ENCODE results near the gene PDGFA. TPM values are rescaled to one million over a fixed set of nuclear protein-coding genes. Genes with fewer than 3 reads are reported as not detected.
A peak's percentile ranks its signal among the peaks of the same experiment; 100 is the strongest.

The PDGFA gene
- total RNA-seq, 1 experiment from 2014 or later = 18.4 TPM

DNA sequence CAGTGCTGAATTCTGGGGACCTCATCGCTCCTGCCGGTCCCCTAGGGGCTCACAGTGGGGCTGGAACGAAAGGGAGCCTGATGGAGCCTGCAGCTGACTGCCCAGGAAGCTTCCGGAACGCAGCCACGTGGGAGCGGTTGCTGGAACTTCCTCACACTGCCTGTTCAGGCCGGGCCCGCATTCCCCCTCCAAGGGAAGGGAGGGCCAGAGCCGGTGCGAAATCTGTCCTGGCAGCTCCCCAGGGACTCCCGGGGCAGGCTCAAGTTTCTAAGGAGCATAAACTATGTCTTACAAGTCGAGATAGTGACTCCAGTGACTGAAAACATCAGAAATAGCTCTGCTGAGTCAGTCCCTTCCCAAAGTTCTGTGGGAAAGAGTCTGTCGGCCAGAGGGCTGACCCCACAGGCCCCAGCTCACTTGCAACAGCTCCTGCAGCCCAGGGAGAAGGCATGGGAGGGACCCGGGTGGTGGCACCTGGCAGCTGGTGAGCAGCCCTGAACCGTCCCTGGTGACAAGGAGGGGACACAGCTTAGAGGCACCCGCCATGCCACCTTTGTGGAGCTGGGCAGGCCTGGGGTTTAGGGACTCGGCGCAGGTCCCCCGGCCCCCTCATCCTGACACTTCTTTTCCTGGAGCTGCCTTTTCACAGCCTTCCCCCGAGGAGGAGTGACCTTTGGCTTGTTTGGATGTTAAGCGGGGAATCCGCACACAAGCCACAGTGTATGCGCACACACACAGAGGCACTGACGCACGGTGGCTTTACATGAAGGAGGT is 47.6 kb downstream of the PDGFA start:
- H3K27me3 ChIP-seq (ENCODE audit: low read length) = no peaks in the 10 kb centered on the region
- DNase-seq (peak; percentile 4), ATAC-seq (peak; percentile 24; the same call in 1 of the 2 replicates)
- no peaks in the 10 kb centered on the region for H3K9me3 ChIP-seq (ENCODE audit: low read length)
- CTCF ChIA-PET = interaction anchor here (0.5 kb wide), 1 partner anchor 1028 kb away, joined by 4 read pairs; no protein-coding TSS in a partner anchor
- H3K27ac ChIP-seq (ENCODE audit: low read length) = no peak overlapping the region
- no peaks in the 10 kb centered on the region for H4K20me1 ChIP-seq (ENCODE audit: low read length)
- no peaks in the 10 kb centered on the region for H3K4me1 ChIP-seq (ENCODE audit: insufficient read depth, low read length)
- POLR2A ChIA-PET (ENCODE audit: unreplicated experiment) = no interaction called here
- intact Hi-C loops (cut with micrococcal nuclease) = no loop called here
- no peaks in the 10 kb centered on the region for H3K9me2 ChIP-seq (replicated peaks; ENCODE audit: low read length)
- BruUV-seq (replicated peaks) = no TSS peak
- no peaks in the 10 kb centered on the region for H3F3A ChIP-seq (ENCODE audit: low read length, unreplicated experiment)
- H3K9ac ChIP-seq (ENCODE audit: low read length) = no peak overlapping the region
- no peaks in the 10 kb centered on the region for H3K79me2 ChIP-seq (ENCODE audit: low read length)
- H3K4me3 ChIP-seq (ENCODE audit: low read length) = no peak overlapping the region
- H3K4me2 ChIP-seq (ENCODE audit: low read length) = no peak overlapping the region
- H3K36me3 ChIP-seq (ENCODE audit: low read depth, low read length) = no peaks in the 10 kb centered on the region
- TF ChIP-seq, protein P1, sequence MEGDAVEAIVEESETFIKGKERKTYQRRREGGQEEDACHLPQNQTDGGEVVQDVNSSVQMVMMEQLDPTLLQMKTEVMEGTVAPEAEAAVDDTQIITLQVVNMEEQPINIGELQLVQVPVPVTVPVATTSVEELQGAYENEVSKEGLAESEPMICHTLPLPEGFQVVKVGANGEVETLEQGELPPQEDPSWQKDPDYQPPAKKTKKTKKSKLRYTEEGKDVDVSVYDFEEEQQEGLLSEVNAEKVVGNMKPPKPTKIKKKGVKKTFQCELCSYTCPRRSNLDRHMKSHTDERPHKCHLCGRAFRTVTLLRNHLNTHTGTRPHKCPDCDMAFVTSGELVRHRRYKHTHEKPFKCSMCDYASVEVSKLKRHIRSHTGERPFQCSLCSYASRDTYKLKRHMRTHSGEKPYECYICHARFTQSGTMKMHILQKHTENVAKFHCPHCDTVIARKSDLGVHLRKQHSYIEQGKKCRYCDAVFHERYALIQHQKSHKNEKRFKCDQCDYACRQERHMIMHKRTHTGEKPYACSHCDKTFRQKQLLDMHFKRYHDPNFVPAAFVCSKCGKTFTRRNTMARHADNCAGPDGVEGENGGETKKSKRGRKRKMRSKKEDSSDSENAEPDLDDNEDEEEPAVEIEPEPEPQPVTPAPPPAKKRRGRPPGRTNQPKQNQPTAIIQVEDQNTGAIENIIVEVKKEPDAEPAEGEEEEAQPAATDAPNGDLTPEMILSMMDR (conservative IDR thresholded peaks at IDR 0.05; ENCODE audit: low read depth, low read length) = no peak
- no peak for TF ChIP-seq EZH2 (IDR thresholded peaks at IDR 0.05; ENCODE audit: low read length, unreplicated experiment)
- TF ChIP-seq EZH2phosphoT487 (IDR thresholded peaks at IDR 0.05; ENCODE audit: borderline replicate concordance, low read length) = no peak
- H2AFZ ChIP-seq (ENCODE audit: low read length) = no peak overlapping the region

DNA sequence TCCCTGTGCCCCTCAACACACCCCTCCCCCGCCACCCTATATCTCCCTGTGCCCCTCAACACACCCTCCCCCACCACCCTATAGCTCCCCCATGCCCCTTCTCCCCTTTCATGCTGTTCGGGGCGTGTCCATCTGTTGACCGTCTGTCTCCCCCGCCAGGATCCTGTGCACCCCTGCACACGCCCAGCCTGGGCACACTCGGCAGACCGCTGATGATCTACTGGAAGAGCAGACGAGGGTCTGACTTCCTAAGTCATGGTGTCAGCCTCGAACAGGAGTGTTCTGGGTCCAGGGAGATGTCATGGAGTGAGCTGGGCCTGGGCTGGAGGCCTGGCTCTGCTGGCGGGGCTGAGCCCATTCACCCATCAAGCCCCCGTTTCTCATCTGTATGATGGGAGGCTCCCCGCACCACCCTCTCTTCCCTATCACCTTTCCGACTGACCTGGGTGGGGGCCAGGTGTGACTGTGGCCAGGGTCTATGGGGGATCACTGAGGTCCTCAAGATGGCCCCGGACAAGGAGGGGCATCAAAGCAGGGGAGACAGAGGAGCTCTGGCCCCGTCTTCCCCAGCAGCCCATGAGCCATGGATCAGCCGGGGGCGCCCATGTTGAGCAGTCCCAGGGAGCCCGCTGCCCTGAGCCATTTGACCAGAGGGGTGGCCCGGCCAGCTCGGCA is 48.3 kb downstream of the PDGFA start:
- ChIA-PET POLR2A (ENCODE audit: unreplicated experiment) (no interaction called here), CTCF (interaction anchor here (0.5 kb wide), 1 partner anchor 1028 kb away, joined by 4 read pairs; no protein-coding TSS in a partner anchor)
- TF ChIP-seq EZH2phosphoT487 (IDR thresholded peaks at IDR 0.05; ENCODE audit: borderline replicate concordance, low read length) (no peak), EZH2 (IDR thresholded peaks at IDR 0.05; ENCODE audit: low read length, unreplicated experiment) (no peak)
- TF ChIP-seq, protein P1 (conservative IDR thresholded peaks at IDR 0.05; ENCODE audit: low read depth, low read length) = no peak
- intact Hi-C loops (cut with micrococcal nuclease) = no loop called here
- no peaks in the 10 kb centered on the region for H3K79me2 ChIP-seq (ENCODE audit: low read length)
- H3K27ac ChIP-seq (ENCODE audit: low read length) = no peak overlapping the region
- no peak overlapping the region for H3K4me2 ChIP-seq (ENCODE audit: low read length)
- no peaks in the 10 kb centered on the region for H3K4me1 ChIP-seq (ENCODE audit: insufficient read depth, low read length)
- H3K9me2 ChIP-seq (replicated peaks; ENCODE audit: low read length) = no peaks in the 10 kb centered on the region
- no peaks in the 10 kb centered on the region for H3K27me3 ChIP-seq (ENCODE audit: low read length)
- H3K9ac ChIP-seq (ENCODE audit: low read length) = no peak overlapping the region
- ATAC-seq (no peak), DNase-seq (no peak)
- H3K36me3 ChIP-seq (ENCODE audit: low read depth, low read length) = no peaks in the 10 kb centered on the region
- no peaks in the 10 kb centered on the region for H3K9me3 ChIP-seq (ENCODE audit: low read length)
- no peak overlapping the region for H2AFZ ChIP-seq (ENCODE audit: low read length)
- no TSS peak for BruUV-seq (replicated peaks)
- H3F3A ChIP-seq (ENCODE audit: low read length, unreplicated experiment) = no peaks in the 10 kb centered on the region
- H3K4me3 ChIP-seq (ENCODE audit: low read length) = no peak overlapping the region
- no peaks in the 10 kb centered on the region for H4K20me1 ChIP-seq (ENCODE audit: low read length)

DNA sequence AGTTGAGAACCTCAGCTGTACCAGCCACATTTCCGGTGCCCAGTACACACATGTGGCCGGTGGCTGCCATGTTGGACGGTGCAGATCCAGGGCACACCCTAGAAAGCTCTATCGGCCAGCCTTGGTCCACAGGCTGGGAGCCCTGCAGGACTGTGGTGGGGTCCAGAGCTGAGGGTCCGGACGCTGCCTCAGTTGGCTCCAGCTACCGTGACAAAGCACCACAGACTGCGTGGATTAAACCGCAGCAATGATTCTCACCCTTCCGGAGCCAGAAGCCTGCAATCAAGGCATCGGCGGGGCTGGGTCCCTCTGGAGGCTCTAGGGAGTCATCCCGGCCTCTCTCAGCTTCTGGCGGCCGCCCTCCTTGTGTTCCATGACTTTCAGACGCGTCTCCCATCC is 50.1 kb downstream of the PDGFA start:
- CTCF ChIA-PET = no interaction called here
- Histone ChIP-seq H3K4me3 (ENCODE audit: low read length) (no peak overlapping the region), H3K36me3 (ENCODE audit: low read depth, low read length) (no peaks in the 10 kb centered on the region), H3F3A (ENCODE audit: low read length, unreplicated experiment) (no peaks in the 10 kb centered on the region), H3K9ac (ENCODE audit: low read length) (no peak overlapping the region), H3K4me1 (ENCODE audit: insufficient read depth, low read length) (no peaks in the 10 kb centered on the region), H3K9me3 (ENCODE audit: low read length) (no peaks in the 10 kb centered on the region), H4K20me1 (ENCODE audit: low read length) (no peaks in the 10 kb centered on the region), H3K79me2 (ENCODE audit: low read length) (no peaks in the 10 kb centered on the region), H2AFZ (ENCODE audit: low read length) (no peak overlapping the region), H3K9me2 (replicated peaks; ENCODE audit: low read length) (no peaks in the 10 kb centered on the region), H3K4me2 (ENCODE audit: low read length) (no peak overlapping the region), H3K27me3 (ENCODE audit: low read length) (no peaks in the 10 kb centered on the region), H3K27ac (ENCODE audit: low read length) (no peak overlapping the region)
- POLR2A ChIA-PET (ENCODE audit: unreplicated experiment) = no interaction called here
- intact Hi-C loops (cut with micrococcal nuclease) = no loop called here
- DNase-seq (no peak), ATAC-seq (no peak)
- TF ChIP-seq EZH2 (IDR thresholded peaks at IDR 0.05; ENCODE audit: low read length, unreplicated experiment) = no peak
- TF ChIP-seq EZH2phosphoT487 (IDR thresholded peaks at IDR 0.05; ENCODE audit: borderline replicate concordance, low read length) = no peak
- TF ChIP-seq, protein P1 (conservative IDR thresholded peaks at IDR 0.05; ENCODE audit: low read depth, low read length) = no peak
- no TSS peak for BruUV-seq (replicated peaks)

Data from PC-3 (cell line).